ENCODE results near the gene CFAP300. TPM values are rescaled to one million over a fixed set of nuclear protein-coding genes. Genes with fewer than 3 reads are reported as not detected.

CFAP300 gene
- total RNA-seq, 1 donor from 2014 or later = 4.9 TPM

GRCh38 chr11:102070766-102071165 is 23.5 kb downstream of the CFAP300 start:
- Mint-ChIP-seq H3K27ac (ENCODE audit: unreplicated experiment) (no peak overlapping the region), H3K36me3 (ENCODE audit: unreplicated experiment) (peaks cover 20% of the 10 kb centered on the region), H3K4me1 (ENCODE audit: unreplicated experiment) (no peaks in the 10 kb centered on the region), H3K27me3 (ENCODE audit: unreplicated experiment) (no peaks in the 10 kb centered on the region), H3K4me3 (ENCODE audit: unreplicated experiment) (no peak overlapping the region), H3K9me3 (ENCODE audit: unreplicated experiment) (peaks cover 24% of the 10 kb centered on the region)
- no peak for TF ChIP-seq CTCF (IDR thresholded peaks at IDR 0.05)
- DNase-seq (ENCODE audit: extremely low spot score, unreplicated experiment) = no peak

- no peak overlapping the region for H3K4me3 Mint-ChIP-seq (ENCODE audit: unreplicated experiment)
- H3K36me3 Mint-ChIP-seq (ENCODE audit: unreplicated experiment) = peaks cover 20% of the 10 kb centered on the region
- peaks cover 24% of the 10 kb centered on the region for H3K9me3 Mint-ChIP-seq (ENCODE audit: unreplicated experiment)
- H3K27me3 Mint-ChIP-seq (ENCODE audit: unreplicated experiment) = no peaks in the 10 kb centered on the region
- H3K27ac Mint-ChIP-seq (ENCODE audit: unreplicated experiment) = no peak overlapping the region
- DNase-seq (ENCODE audit: extremely low spot score, unreplicated experiment) = no peak
- TF ChIP-seq CTCF (IDR thresholded peaks at IDR 0.05) = no peak
- H3K4me1 Mint-ChIP-seq (ENCODE audit: unreplicated experiment) = no peaks in the 10 kb centered on the region
These were observed 24.5 kb downstream of the CFAP300 start for GRCh38 chr11:102071497-102072472.

- Mint-ChIP-seq H3K27me3 (ENCODE audit: unreplicated experiment) (no peaks in the 10 kb centered on the region), H3K4me3 (ENCODE audit: unreplicated experiment) (no peak overlapping the region), H3K27ac (ENCODE audit: unreplicated experiment) (no peak overlapping the region), H3K9me3 (ENCODE audit: unreplicated experiment) (peaks cover 24% of the 10 kb centered on the region), H3K36me3 (ENCODE audit: unreplicated experiment) (peaks cover 20% of the 10 kb centered on the region), H3K4me1 (ENCODE audit: unreplicated experiment) (no peaks in the 10 kb centered on the region)
- DNase-seq (ENCODE audit: extremely low spot score, unreplicated experiment) = peak; percentile 63
- TF ChIP-seq CTCF (IDR thresholded peaks at IDR 0.05) = no peak
These were observed 26.0 kb downstream of the CFAP300 start for GRCh38 chr11:102073253-102073652.

- Mint-ChIP-seq H3K27ac (ENCODE audit: unreplicated experiment) (no peak overlapping the region), H3K4me3 (ENCODE audit: unreplicated experiment) (no peak overlapping the region), H3K27me3 (ENCODE audit: unreplicated experiment) (no peaks in the 10 kb centered on the region), H3K4me1 (ENCODE audit: unreplicated experiment) (no peaks in the 10 kb centered on the region), H3K36me3 (ENCODE audit: unreplicated experiment) (peaks cover 3% of the 10 kb centered on the region), H3K9me3 (ENCODE audit: unreplicated experiment) (no peaks in the 10 kb centered on the region)
- no peak for DNase-seq (ENCODE audit: extremely low spot score, unreplicated experiment)
- TF ChIP-seq CTCF (IDR thresholded peaks at IDR 0.05) = no peak
These were observed 32.4 kb downstream of the CFAP300 start for GRCh38 chr11:102079625-102080024.

- H3K9me3 Mint-ChIP-seq (ENCODE audit: unreplicated experiment) = no peaks in the 10 kb centered on the region
- H3K27me3 Mint-ChIP-seq (ENCODE audit: unreplicated experiment) = no peaks in the 10 kb centered on the region
- no peak for TF ChIP-seq CTCF (IDR thresholded peaks at IDR 0.05)
- H3K36me3 Mint-ChIP-seq (ENCODE audit: unreplicated experiment) = no peaks in the 10 kb centered on the region
- H3K4me3 Mint-ChIP-seq (ENCODE audit: unreplicated experiment) = no peak overlapping the region
- peaks cover 7% of the 10 kb centered on the region for H3K4me1 Mint-ChIP-seq (ENCODE audit: unreplicated experiment)
- no peak overlapping the region for H3K27ac Mint-ChIP-seq (ENCODE audit: unreplicated experiment)
- DNase-seq (ENCODE audit: extremely low spot score, unreplicated experiment) = peak; percentile 77
These were observed 34.1 kb downstream of the CFAP300 start for GRCh38 chr11:102081313-102081712.

All from osteocyte (in vitro differentiated cells).